H54 (cell line): Measurements from ENCODE around the gene FAT3.

Source experiments
- DNase-seq: peaks from one replicate; pipeline ENCODE4 v3.0.0; 2011; ENCODE audit warnings: low spot score, mixed read lengths; ENCODE audit not compliant: insufficient read length
- FAIRE-seq: peaks from 3 replicates; lab custom pipeline; 2011; peaks lifted over from hg19 to GRCh38; lab: Jason Lieb, UNC
- POLR2A ChIP-seq: IDR thresholded peaks from 2 replicates; pipeline ENCODE4 v1.6.1; 2011; ENCODE audit warnings: low read depth, mild to moderate bottlenecking, low read length

The FAT3 gene

DNA sequence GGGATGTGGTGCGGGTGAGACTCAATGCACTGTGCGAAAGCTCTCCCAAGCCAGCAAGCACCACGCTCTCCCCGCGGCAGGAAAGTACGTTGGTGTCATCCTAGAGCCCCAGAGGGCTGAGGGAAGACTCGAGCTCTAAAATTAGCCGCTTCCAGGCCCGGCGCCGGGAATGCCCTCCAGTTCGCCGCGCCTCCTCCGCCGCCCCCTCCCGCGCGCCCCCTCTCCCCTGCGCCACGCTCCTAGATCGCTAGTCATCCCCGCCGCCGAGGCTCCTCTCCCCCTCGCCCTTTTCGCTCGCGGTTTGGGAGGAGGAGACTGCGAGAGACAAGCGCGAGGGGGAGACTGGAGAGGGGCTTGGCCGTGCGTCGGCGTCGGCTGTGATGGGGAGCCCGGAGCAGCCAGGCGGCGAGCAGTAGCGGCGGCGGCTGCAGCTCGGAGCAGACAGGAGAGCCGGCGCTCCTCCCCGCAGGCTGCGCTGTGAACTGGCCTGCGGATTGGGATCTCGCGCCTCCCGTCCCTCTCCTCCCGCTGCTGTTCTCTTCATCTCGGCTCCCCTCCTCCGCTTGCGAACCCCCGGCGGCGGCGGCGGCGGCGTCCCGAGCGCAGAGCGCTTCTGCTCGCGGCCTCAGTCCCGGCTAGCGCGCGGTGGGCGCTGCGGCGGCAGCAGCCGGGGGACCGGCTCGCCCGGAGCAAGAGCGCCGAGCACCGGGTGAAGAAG lies at the start of gene FAT3:
FAT3 (plus strand) TSS at position 412 of the 718 bp plus-strand sequence. CDS start 127,295 bp downstream, outside the sequence.
- DNase-seq (no peak), FAIRE-seq (no peak)
- TF ChIP-seq POLR2A = no peak

DNA sequence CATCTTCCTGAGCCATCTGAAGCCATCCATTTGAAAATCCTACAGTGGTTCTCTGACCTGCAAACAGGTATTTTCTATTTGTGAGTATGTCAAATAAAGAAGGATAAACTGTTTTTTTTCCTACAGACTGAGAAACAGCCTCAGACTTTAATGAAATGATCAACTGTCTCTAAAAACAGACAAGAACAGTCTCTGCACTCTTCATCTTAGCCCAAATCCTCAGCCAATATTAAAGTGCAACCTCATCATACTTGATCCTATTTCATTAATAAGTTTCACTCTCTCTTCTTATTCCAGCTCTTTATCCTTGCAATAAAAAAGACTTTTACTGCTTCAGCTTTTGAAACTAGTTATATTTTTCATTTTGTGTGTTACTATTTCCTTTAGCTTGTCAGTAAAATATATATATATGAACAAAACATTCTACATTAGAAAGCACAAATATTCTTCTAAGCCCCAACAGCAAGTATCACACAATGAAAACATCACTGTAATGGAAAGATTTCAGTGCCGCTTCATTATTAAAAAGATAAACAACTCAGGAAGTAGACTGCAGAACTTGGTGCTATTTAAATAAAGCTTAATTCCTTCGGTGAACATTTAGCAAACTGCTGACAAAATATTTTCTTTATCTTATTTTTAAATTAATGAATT lies 45.5 kb upstream of the FAT3 start:
- DNase-seq = no peak
- no peak for TF ChIP-seq POLR2A
- no peak for FAIRE-seq

DNA sequence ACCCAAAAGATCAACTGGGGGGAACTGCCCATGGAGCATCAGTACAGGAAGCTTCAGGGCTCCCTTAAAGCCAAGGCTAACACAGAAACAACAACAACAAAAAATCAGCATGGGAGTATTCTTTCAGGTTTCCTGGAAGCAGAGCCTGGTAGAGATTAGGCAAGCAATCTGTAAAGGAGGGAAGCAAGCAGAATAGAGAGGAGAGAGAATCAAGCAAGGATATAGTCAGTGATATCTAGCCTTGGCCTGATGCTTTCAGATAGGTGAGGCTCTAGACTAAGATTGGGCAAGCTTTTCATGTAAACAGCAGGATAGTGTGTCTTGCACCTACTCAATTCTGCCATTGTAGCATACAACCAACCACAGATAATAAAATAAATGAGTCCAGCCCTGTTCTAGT lies 44.4 kb upstream of the FAT3 start:
- no peak for FAIRE-seq
- no peak for TF ChIP-seq POLR2A
- no peak for DNase-seq

DNA sequence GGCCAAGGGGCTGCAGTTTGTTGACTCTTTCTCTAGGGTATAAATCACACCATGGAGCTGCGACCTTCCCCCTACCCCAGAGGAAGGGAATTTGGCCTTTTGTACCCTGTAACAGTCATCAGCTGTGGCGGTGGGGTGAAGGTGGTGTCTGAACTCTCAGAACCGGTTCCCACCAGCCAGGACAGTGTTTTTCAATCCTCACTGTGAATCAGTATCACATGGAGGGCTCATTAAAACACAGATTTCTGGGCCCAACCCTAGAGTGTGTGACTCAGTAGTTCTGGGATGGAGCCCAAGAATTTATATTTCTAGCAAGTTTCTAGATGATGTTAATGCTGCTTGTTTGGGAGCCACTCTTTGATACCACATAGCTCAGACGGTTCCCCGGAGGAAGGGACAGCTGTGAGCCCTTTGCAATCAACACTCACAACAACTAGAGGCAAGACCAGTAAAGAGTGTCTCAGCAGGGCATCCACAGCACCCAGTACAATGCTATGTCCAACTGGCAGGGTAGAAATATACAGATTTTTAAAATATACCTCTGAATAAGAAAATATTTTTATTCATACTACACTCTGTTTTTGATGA lies 43.9 kb upstream of the FAT3 start:
- FAIRE-seq = no peak
- no peak for TF ChIP-seq POLR2A
- no peak for DNase-seq

DNA sequence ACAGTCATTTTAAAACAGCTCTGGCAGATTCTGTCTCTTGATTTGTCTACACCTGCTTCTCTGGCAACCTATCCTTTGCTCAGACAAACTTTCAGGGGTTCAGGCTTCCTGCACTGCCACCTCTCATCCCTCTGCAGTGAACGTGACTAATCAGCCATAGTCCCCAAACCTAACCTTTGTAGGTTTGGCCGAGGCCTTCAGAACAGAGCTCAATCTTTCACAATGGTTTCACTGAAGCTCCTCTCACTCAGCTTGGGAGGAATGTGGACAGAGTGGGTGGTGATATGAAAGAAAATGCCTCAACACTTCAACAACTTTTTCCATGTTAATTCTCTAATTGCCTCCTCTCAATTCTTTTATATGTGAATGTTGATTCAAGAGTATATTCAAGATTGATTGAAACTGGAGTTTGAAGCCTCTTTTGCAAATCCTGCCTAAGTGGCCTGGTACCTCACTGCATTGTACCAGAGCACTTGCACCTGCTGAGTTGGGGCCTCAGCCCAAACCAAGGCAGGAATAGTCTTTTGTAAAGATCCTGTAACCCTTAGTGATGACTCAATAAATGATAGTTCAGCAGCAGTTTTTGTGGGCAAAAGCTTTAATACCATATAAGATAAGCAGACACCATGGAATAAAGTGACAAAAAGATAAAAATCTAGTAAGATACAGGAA lies 33.9 kb upstream of the FAT3 start:
- TF ChIP-seq POLR2A = no peak
- no peak for DNase-seq
- no peak for FAIRE-seq

DNA sequence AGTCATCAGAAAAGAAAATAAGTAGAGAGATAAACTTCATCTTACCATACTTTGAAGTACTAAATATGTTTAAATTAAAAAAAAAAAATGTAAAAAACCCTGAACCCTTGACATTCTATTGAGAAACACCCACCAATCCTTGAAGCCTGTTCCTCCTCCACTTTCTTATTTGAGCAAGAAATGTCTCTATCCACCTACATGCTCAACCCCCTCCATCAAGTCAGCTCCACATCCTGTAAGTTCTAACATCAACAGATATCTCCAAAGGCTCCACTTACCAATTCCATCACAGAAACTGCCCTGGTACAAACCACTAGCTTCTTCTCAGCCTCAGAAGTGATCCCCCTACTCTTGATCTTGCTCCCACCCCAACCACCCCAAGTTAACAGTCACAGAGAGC lies 32.5 kb upstream of the FAT3 start:
- FAIRE-seq = no peak
- no peak for TF ChIP-seq POLR2A
- DNase-seq = no peak

DNA sequence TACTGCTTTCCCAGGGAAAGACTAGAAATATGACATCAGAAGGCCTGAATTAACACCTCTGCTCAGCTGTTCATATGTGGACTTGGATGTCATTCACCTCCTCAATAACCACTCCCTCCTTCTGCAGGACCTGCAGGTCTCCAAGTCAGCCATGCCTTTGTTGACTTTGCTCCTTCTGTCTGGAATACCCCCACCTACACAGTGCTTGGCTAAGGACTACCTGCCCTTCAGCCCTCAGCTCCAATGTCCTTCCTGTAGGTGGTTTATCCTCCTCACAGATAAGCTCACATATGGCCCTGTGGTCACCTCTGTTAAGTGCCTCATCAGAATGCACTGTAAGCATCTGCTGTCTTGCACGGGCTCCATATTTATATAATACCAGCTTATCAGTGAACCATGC lies 26.4 kb upstream of the FAT3 start:
- DNase-seq (no peak), FAIRE-seq (no peak)
- TF ChIP-seq POLR2A = no peak

DNA sequence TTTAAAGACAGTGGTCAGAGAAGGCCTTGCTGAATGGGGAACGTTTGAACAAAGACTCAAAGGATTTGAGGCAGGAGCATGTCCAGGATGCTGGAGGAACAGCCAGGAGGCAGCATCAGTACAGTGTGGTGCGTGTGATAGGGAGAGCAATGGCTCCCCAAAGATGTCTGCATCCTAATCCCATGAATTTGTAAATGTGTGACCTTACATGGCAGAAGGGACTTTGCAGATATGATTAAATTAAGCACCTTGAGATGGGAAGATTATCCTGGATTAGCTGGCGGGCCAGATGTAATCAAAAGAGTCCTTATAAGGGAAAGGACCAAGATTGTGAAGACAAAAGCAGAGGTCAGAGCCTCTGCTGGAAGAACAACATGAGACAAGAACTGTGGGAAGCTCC lies 24.6 kb upstream of the FAT3 start:
- TF ChIP-seq POLR2A = no peak
- no peak for FAIRE-seq
- DNase-seq = no peak

DNA sequence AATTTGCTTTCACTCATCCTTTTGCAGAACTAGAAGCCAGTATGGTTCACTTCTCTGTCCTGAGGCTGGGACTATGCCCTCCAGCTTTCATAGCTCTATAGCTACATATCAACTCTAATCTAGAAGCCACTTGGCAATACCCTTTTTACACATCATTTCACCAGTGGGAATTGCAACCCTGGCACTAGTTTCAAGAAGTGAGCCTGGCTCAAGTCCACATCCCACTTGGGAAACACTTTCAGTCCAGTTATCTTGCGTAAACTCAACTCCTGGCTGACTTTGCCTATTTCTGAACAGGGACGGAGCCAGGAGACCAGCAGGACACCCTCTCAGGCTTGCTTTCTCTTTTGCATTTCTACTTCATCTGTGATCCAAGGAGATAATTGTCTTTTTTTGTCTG lies 19.9 kb upstream of the FAT3 start:
- DNase-seq = no peak
- FAIRE-seq = no peak
- no peak for TF ChIP-seq POLR2A

DNA sequence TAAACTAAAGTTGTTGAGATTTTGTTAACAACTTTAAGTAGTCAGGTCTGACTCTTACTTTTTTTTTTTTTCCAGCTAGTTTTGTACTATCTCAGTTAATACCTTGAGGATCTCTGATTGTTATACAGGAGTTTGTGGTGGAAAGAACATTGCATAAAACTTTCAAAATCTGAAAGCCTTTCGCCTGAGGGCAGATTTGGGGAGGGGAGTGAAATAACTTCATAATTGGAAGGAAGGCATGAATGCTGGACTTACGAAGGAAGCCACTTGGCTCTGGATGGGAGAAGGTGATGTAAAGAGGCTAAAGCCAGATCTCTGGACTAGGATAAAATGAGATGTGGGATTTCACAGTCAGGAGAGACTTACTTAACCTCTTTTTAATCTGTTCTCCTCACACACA lies 18.2 kb upstream of the FAT3 start:
- TF ChIP-seq POLR2A = no peak
- no peak for FAIRE-seq
- no peak for DNase-seq

DNA sequence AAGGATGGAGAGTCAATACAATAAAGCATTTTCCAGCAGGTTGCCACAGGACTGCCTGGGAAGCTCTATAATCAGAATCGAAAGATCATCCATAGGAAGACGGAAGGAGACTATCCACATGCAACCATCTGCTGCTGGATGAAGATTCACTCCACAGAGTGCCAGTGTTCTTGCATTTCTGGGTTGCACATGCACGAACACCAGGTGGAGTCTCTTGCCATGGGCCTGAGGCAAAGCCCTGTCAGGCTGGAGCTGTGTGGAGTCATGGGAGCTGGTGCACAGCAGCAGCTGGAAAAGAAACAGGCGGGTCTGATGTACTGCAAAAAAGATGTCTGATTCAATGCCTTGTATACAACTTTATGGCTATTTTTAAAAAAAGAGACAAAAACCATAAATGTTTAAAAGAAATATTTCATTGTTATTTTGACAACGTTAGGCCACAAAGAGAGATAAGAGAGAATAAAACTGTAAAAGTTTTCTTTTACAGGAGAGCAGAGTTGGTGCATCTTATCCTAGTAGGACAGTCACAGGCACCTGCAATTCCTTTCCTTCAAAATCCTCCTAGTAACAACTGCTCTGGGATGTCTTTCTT lies 12.9 kb upstream of the FAT3 start:
- DNase-seq (no peak), FAIRE-seq (no peak)
- TF ChIP-seq POLR2A = no peak

DNA sequence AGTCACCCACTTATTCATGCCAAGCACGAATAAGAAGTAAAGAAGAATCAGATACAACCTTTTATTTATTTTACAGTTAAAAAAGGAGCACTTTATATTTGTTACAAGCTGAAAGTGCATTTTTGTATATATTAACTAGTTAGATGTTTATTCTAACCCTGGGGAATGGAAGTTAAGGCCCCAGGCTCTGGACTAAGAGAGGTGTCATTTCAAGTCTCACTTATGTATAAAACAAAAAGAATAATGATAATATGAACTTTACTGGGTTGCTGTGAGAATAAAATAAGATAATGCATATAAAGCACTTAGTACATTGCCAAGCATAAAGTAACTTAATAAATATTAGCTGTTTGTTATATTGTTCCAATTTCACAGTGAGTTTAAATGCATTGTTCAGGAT lies 12.1 kb upstream of the FAT3 start:
- FAIRE-seq (no peak), DNase-seq (no peak)
- TF ChIP-seq POLR2A = no peak

DNA sequence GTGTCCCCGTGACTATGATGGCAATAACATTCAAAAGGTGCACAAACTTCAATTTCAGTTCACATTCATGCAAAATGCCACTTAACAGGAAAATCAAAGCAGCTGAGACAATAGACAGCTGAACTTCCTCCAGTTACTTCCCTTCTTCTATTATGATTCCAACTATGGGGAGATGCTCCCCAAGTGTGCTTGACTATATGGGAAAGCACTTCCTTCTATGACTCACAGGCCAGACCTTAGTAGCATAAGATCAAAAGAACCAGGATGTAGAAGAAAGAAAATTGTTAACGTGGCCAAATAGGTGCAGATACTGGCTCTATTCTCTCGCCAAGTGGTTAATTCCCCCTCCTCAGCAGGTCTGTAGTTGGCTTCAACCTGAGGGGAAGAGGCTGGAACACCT lies 7.8 kb upstream of the FAT3 start:
- FAIRE-seq (no peak), DNase-seq (no peak)

DNA sequence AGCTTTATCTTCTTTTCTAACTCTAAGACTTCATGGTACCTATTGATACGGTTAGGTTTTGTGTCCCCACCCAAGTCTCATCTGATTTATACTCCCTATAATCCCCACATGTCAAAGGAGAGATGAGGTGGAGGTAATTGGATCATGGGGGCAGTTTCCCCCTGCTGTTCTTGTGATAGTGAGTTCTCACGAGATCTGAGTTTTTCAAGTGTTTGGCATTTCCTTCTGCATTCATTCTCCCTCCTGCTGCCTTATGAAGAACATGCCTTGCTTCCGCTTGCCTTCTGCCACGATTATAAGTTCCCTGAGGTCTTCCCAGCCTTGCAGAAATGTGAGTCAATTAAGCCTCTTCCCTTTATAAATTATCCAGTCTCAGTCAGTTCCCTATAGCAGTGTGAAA lies 5.1 kb upstream of the FAT3 start:
- no peak for DNase-seq
- FAIRE-seq = no peak
- TF ChIP-seq POLR2A = no peak

More for the DNA sequence above, 7.8 kb upstream of the FAT3 start:
- no peak for TF ChIP-seq POLR2A

DNA sequence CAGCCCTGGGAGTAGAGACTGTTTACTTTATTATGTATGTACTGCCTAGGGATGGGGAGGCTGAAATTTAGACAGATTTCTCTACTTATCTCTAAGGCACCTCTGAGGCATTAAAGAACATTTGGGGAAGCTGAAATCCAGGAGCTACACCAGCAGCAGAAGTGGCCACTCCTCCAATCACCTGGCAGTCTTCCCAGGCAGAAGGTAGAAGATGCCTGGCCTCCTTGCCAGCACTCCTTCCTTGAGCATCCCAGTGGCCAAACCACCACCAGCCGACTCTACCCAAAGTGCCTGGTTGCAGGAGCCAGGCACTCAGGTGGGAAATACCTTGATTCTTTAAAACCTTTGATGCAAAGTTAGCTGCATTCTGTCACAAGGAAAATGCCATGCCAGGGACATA lies 1.9 kb upstream of the FAT3 start:
- DNase-seq (no peak), FAIRE-seq (no peak)
- TF ChIP-seq POLR2A = no peak
